Prostate gland (tissue), 2 donors: ENCODE measurements around the gene NME3.

Experiments used
- POLR2A ChIP-seq: fragments of 450-650 bp; IDR thresholded peaks from one replicate; pipeline ENCODE4 v1.6.1; 2016; ENCODE audit warnings: antibody characterized with exemption, mild to moderate bottlenecking
- POLR2AphosphoS5 ChIP-seq: sonication (generic); formaldehyde crosslinking; IDR thresholded peaks from one replicate; pipeline ENCODE4 v1.6.1; 2017; ENCODE audit warnings: antibody characterized with exemption
- TF ChIP-seq, protein P1 (sequence below), 4 experiments: fragments of 200-600 bp in 2 of 4; fragments of 450-650 bp in 2 of 4; sonication (generic) in 2 of 4; IDR thresholded peaks; 1 replicate in 3 of 4; 2 replicates in 1 of 4; pipeline ENCODE4 v1.5.1; 2016 to 2019; ENCODE audit warnings: antibody characterized with exemption in 4 of 4, mild to moderate bottlenecking in 2 of 4, moderate library complexity in 2 of 4

DNA sequence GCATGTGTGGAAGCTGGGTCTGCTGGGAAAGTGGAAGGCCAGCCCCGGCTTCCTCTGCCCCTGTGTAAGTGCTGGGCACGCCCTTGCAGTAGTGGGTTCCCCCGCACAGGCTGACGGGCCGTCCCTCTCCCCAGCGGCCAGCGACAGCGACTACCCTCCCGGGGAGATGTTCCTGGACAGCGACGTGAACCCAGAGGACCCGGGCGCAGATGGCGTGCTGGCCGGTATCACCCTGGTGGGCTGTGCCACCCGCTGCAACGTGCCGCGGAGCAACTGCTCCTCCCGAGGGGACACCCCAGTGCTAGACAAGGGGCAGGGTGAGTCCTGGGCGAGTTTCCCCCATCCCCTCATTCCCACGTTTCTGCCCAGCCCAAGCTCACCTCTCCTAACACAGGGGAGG is 5.5 kb downstream of the NME3 start:
- TF ChIP-seq POLR2AphosphoS5: no peak
- TF ChIP-seq, protein P1, sequence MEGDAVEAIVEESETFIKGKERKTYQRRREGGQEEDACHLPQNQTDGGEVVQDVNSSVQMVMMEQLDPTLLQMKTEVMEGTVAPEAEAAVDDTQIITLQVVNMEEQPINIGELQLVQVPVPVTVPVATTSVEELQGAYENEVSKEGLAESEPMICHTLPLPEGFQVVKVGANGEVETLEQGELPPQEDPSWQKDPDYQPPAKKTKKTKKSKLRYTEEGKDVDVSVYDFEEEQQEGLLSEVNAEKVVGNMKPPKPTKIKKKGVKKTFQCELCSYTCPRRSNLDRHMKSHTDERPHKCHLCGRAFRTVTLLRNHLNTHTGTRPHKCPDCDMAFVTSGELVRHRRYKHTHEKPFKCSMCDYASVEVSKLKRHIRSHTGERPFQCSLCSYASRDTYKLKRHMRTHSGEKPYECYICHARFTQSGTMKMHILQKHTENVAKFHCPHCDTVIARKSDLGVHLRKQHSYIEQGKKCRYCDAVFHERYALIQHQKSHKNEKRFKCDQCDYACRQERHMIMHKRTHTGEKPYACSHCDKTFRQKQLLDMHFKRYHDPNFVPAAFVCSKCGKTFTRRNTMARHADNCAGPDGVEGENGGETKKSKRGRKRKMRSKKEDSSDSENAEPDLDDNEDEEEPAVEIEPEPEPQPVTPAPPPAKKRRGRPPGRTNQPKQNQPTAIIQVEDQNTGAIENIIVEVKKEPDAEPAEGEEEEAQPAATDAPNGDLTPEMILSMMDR (IDR thresholded peaks at IDR 0.05): no peak
- no peak for TF ChIP-seq POLR2A
